Activated gamma-delta T cell (primary cell): ENCODE results near the gene TRIM38.
"Not testable (repeated sequence)": the region's sequence is repeated elsewhere in the genome, so short reads cannot be mapped to it uniquely, and the experiment has no call there.

Experiments
- DNase-seq: peaks from one replicate; lab custom pipeline; 2025; lab: John Stamatoyannopoulos, UW

Gene TRIM38

DNA sequence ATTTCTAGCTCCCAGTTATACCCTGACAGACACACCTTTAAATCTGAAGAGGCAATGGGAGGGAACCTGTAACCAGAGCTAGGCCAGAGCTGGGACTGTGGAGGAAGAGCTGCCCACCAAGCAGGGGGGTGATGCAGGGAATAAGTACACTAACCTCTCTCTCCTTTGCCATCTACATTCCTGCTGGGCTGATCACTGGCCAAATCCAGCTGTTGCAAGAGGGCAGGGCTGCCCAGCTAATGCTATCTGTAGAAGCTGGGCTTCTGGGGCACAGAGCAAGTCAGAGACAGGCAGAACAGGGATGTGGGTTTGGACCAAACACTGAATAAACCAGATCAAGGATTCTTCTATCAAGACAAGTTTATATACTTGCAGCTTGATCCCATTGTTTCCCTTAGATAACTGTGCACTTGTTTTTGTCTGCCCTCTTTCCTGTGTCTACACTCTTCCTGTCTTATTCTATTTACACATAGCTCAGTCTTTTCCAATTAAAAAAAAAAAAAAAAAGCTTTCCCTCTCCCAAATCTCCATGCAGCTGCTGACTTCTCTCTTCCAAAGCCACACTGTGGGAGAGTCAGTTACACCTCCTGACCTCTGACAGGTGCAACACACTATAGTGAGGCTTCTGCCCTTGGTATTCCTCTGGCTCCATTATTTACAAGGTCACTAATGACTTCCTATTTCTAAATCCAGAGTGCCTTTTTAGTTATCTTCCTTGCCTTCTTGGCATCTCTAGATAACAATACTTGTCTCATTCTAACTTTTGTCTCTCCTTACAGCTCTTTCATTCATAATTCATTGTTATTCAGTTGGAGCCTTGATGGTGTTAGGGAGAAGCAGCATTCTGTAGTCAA is 43.7 kb downstream of the TRIM38 start:
- DNase-seq: no peak

DNA sequence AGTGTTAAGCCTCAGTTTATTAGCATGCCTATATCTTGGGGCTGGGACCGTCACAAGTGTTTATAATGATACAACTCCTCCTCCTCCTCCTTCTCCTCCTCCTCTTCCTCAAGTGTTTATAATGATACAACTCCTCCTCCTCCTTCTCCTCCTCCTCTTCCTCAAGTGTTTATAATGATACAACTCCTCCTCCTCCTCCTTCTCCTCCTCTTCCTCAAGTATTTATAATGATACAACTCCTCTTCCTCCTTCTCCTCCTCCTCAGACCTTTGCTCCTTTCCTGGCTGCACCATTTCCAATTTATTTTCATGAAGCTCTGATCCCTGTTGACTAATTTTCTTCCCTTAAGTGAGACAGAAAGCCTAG is 44.3 kb downstream of the TRIM38 start:
- not testable (repeated sequence) for DNase-seq

DNA sequence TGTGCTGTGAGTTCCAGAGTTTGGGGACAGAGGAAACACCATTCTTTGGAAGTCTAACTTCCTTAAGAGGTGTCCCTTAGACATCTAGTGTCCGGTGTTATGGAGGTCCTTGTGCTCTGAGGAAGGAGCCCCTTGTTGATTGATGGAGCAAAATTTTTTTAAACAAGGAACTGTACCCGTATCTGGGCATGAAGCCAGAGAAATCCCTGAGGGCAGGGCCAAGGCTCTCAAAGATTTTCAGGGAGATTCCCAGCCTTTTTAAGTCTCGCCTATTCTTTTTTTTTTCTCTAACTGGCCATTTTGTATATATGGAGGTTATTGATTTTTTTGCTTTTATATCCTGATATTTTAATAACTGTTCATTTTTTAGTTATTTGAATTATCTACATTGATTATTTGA is 45.9 kb downstream of the TRIM38 start:
- no peak for DNase-seq

DNA sequence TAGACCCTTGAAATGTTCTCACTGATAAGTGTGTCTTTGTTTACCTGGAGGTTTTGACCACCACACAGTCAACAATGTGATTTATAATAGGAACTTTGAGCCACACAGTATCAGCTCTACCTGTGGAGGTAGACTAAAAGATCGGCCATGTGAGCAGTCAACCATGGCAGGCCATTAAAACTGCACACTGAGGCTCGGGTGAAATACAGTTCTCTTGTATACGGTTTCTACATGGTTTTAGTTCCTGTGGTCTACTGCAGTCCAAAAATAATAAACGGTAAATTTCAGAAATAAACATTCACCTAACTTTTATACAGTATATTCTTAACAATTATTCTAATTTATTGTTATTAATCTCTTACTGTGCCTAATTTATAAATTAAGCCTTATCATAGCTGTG is 47.2 kb downstream of the TRIM38 start:
- no peak for DNase-seq

DNA sequence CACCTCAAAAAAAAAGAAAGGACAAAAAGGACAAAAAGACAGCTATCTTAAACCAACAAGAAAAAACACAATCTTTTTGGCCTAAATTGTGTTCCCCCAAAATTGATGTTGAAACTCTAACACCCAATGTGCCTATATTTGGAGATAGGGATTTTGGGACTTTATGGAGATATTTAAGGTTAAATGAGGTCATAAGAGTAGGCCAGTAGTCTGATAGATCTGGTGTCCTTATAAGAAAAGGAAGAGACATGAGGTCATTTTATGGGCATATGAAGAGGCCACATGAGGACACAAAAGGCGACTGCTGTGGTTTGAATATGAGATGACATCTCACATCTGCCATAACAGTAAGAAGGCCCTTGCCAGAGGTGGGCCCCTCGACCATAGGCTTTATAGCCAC is 49.5 kb downstream of the TRIM38 start:
- no peak for DNase-seq

DNA sequence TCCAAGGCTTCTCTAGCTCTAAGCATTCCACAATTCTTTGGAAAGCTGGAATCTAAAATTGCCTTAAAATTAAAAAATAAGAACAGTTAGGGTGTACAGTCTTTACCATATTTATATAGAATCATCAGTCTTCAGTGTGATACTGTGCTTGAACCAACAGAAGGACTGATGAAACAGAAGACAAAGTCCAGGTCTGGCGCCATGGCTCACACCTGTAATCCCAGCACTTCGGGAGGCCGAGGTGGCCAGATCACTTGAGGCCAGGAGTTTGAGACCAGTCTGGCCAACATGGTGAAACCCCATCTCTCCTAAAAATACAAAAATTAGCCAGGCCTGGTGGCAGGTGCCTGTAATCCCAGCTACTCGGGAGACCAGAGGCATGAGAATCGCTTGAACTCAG is 51.8 kb downstream of the TRIM38 start:
- DNase-seq: not testable (repeated sequence)

DNA sequence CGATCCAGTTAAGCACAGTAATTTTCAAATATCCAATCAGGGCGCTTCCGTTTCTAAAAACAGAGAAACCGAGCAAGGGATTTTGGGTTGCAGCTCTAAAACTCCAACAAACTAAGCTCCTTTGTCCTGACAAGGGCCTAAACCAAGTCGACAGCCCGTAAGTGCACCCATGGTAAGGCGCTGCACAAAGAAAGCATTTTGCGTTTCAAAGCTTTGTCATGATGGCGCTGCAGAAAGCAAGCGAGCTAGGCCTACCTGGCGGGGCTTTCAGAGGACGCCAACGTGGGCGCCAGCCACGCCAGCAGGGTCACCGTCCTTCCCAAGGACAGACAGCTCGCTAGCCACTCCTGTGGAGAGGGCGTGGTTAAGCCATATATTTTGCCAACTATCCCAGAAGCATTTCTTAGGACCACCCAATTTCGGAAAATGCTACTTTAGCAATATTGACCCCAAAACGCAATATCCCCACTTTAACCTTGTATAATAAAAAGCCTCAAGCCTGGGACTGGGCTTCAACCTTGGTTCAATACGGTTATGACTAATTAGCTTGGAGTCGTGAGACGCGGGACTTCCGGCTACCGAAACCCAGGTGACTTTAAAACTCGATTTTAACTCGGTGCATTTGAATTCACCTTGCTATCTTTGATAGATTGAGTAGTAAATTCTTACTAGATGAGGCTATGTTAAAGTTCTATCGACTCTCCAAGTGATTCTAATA is 53.8 kb downstream of the TRIM38 start:
- no peak for DNase-seq

DNA sequence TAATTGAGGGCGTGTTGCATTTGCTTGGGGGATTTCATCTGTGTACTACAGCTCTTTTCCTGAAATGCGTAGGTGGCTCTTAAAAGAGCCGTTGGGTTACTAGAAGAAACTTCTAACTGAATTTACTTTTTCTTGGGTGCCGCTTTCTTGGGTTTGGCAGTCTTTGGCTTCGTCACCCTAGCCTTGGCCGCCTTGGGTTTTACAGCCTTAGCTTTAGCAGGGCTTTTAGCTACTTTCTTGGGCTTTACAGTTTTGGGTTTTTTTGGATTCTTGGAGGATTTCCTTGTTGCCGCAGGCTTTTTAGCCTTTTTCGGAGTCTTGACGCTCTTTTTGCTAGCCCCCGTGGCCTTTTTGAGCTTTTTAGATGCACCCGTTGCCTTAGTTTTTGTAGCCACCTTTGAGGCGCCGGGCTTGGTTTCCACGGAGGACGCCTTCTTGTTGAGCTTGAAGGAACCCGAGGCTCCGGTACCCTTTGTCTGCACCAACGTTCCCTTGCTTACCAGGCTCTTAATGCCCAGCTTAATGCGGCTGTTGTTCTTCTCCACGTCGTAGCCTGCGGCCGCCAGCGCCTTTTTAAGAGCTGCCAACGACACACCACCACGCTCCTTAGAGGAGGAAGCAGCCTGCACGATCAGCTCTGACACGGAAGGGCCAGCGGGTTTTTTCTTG is 54.5 kb downstream of the TRIM38 start:
- DNase-seq: no peak

DNA sequence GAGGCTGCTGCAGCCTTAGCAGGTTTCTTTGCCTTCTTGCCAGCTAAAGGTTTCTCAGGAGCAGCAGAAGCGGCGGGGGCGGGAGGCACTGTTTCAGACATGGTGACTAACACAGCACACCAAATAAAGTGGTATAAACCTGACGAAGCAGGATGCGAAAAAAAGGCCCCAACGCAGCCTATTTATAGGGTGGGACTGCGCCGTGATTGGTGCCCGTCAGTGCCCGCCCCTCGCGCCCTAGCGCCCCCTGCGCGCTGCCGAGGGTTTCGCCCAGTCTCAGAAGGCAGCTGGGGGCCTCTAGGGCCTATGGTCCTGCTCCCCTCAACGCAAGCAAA is 55.0 kb downstream of the TRIM38 start:
- DNase-seq: peak; percentile 13

DNA sequence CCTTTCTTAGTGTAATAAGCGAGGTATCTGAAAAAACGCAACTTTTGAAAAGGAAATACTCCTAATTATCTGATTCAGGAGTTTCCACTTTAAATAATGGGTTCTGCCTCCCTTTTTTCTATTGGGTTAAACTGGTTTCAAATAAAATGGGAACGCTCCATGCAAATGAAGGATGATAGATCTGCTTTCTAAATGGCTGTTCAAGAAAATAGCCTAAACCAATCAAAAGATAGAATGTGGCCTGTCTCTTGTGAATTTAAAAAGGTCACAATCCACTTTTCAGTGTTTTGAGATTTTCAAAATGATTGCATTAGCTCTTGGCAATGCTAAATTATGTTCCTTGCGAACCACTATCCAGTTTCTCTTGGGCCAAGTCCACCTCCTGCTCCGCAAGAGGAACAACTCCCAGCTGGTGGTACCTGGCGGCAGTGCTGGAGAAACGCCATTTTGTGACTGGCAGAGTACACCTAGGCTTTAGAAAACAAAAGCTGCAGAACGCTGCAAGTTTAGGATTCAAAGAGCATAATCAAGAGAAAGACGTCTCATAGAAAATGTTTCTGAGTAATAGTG is 56.7 kb downstream of the TRIM38 start:
- no peak for DNase-seq

DNA sequence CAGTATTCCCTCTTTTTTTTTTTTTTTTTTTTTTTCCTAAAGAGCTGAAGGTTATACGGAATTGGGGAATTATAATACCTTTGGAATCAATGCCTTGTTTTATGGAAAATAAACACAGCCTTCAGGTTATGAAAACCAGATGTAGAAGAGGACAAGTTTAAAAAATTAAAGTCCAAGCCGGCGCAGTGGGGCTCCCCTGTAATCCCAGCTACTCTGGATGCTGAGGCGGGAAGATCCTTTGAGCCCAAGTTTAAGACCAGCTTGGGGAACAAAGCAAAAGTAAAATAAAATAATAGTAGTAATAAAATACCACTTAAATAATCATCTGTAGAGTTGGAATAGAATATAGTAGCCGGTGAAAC is 57.3 kb downstream of the TRIM38 start:
- no peak for DNase-seq

DNA sequence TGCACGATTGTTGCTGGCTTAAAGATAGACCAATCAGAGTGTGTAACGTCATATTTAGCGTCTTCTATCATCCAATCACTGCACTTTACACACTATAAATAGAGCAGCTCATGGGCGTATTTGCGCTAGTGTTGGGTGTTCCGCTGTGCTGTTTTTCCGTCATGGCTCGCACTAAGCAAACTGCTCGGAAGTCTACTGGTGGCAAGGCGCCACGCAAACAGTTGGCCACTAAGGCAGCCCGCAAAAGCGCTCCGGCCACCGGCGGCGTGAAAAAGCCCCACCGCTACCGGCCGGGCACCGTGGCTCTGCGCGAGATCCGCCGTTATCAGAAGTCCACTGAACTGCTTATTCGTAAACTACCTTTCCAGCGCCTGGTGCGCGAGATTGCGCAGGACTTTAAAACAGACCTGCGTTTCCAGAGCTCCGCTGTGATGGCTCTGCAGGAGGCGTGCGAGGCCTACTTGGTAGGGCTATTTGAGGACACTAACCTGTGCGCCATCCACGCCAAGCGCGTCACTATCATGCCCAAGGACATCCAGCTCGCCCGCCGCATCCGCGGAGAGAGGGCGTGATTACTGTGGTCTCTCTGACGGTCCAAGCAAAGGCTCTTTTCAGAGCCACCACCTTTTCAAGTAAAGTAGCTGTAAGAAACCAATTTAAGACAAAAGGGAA is 57.9 kb downstream of the TRIM38 start:
- peak; percentile 43 for DNase-seq

DNA sequence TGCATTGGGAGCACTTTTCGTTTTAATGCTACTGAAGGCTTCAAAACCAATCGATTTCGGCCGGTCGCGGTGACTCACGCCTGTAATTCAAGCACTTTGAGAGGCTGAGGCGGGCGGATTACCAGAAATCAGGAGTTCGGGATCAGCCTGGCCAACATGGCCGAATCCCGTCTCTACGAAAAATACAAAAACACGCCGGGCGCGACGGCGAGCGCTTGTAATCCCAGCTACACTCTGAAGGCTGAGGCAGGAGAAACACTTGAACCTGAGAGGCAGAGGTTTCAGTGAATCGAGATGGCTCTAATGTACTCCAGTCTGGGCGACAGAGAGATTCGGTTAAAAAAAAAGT is 58.4 kb downstream of the TRIM38 start:
- DNase-seq: peak; percentile 13

DNA sequence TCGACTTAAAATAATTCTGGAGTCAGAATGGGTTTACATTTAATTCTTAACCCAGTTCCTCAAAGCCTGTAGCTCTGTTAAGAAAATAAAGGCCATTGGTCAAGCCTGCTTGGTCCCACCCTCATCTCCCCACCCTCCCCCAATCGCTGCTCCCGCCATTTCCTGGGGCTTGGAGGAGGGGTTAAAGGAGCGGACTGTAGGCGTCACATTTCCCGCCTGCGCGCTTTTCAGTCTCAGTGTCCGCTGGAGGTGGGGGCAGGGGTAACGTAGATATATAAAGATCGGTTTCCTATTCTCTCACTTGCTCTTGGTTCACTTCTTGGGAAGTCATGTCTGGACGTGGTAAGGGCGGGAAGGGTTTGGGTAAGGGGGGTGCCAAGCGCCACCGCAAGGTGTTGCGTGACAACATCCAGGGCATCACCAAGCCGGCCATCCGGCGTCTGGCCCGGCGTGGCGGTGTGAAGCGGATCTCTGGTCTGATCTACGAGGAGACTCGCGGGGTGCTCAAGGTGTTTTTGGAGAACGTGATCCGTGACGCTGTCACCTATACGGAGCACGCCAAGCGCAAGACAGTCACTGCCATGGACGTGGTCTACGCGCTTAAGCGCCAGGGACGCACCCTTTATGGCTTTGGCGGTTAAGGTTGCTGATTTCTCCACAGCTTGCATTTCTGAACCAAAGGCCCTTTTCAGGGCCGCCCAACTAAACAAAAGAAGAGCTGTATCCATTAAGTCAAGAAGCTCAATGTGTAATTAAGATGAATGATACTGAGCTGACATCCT is 58.9 kb downstream of the TRIM38 start:
- DNase-seq: peak; percentile 79

DNA sequence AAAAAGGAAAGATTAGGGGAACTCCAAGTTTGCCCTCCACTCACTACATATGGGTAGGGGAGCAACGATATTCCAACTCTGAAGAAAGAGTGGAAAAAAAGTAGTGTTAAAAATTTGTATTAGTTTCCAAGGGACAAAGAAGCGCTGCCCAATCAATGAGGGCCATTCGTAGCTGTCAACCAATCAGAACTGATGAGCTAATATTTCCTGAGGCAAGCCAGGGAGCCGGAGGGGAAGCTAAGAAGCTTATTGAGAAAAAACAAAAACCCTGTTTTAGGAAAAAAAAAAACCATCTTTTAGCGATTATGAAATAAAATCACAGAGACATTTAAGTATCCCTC is 59.5 kb downstream of the TRIM38 start:
- no peak for DNase-seq

DNA sequence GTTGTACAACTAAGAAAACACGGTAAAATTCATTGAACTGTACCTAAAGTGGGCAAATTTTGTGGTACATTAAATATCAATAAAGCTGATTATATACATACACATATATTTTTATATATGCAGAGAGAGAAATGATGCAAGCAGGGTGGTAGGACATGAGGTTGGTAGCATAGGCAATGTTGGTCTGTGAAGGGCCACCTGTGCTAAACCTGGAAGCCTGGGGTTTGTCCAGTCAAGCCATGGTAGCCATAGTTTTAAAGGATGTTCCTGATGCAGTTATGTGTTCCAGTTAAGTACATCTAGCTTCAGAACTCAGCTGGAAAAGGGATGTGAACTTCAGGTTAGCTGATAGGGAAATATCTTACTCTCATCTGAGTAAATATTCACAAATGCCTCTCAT is 60.1 kb downstream of the TRIM38 start:
- no peak for DNase-seq

DNA sequence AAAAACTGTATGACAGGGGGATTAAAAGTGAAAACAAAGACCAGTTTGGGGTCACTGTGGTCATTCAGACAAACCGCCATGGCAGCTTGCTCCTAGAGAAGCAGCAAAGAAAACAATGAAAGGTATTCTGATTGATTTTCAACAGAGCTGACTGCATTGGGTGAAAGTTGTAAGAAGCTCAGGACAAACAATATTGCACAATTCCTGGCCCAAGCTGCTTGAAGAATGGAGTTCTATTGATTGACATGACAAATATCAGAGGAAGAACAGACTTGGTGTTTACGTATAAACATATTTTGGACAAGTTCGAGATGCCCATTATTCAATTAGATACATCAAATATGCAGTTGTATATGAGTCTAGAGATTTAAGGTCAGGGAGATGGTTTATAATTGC is 62.0 kb downstream of the TRIM38 start:
- DNase-seq: no peak

DNA sequence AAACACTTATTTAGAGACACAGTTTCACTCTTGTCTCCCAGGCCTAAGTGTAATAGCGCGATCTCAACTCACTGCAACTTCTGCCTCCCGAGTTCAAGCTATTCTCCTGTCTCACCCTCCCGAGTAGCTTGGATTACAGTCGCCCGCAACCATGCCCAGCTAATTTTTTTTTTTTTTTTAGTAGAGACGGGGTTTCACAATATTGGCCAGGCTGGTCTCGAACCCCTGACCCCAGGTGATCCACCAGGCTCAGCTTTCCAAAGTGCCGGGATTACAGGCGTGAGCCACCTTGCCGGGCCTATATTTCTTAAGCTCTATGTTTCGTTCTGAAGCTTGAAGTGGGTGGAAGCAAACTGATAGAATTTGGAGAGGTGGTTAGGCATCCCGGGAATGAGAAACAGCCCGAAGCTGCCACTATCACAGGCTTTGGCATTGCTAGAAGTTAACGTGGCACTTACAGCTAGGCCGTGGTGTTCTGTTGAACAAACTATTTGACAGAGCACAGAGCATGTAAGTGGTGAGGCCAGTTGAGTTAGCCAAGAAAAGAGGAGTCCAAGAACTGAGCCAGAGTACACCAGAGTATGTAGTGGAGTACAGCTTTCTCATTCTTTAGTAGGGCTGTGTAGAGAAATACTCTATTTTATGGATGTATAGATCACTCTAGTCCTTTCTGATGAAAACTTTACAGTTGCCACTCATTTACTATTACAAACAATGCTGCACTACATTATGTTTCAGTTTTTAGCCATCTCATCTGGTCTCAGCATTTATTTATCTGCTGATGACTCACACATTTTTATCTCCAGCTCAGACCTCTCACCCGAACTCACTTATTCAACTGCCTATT is 62.7 kb downstream of the TRIM38 start:
- no peak for DNase-seq

DNA sequence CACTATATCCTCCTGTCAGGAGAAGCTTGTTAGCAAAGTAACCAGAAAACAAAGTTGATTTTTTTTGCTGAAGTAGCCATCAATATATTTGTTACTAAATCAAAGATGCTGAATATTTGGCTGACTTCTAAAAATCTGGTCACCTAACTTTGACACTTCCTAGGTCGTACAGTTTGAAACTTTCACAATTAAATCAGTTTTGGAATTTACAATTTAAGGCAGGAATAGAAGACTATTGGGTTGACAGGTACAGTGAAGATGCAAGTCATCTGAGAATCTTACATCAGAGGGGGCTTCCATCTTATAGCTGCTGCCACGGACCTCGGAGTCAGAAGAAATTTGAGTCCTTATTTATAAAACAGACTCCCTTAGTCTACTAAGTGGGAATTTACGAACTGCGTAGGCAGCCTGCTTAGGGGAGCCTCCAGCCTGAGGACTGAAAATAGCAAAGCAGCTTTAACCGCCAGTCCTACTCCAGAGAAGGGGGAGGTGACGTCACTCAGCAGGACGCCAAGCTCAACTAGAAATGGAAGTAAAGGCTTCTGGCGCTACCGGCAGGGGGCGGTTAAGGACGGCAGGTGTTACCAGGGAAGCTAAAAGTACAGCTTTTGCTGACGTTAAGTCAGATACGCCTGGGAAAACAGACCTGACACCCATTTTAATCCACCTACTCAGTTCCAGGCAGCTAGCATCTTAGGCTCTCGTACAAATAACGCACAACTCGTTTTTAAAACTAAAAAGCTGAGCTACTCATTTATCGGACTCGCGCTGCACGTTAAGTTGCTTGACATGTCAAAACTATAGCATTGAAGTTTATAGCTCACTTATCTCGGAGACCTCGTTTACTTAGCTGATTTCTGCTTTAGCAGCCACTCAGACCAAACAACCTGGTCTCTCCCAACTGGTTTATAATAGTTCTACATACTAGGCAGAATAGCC is 63.6 kb downstream of the TRIM38 start:
- peak; percentile 27 for DNase-seq
